Endothelial cell of umbilical vein (primary cell): Measurements from ENCODE around the gene NFIA. TPM values are rescaled to one million over a fixed set of nuclear protein-coding genes. Genes with fewer than 3 reads are reported as not detected.

Source experiments
- BruUV-seq: library from RNA; stranded (reverse); fragments of 400-500 nt; replicated peaks from 2 replicates; lab custom pipeline; 2021; lab: Mats Ljungman, UMichigan
- CTCF ChIA-PET: fragments of 300-600, 350-600 bp; sonication (Branson Sonifier 250); formaldehyde crosslinking; loops from one replicate; lab custom pipeline; 2021; ENCODE audit warnings: antibody characterized with exemption, inconsistent platforms; lab: Charles Lee
- POLR2A ChIA-PET: fragments of 300-600, 350-600 bp; sonication (Branson Sonifier 250); formaldehyde crosslinking; loops from one replicate; lab custom pipeline; 2021; ENCODE audit warnings: antibody characterized with exemption, inconsistent platforms; lab: Charles Lee
- DNase-seq: peaks from one replicate; pipeline ENCODE4 v3.0.0-alpha.2; 2011; ENCODE audit warnings: low read depth, low spot score
- FAIRE-seq: peaks from 2 replicates; lab custom pipeline; 2011; peaks lifted over from hg19 to GRCh38; lab: Jason Lieb, UNC
- H2AFZ ChIP-seq: 2 replicates; pipeline ENCODE4 v1.6.0; 2012; ENCODE audit warnings: low read depth, low read length, control low read depth, inconsistent platforms
- H3K27ac ChIP-seq: 2 replicates; pipeline ENCODE4 v1.5.1; 2011; ENCODE audit warnings: low read depth, mild to moderate bottlenecking, control low read depth, low read length, moderate library complexity; ENCODE audit not compliant: insufficient read depth
- H3K27me3 ChIP-seq, 2 experiments: 2 replicates each; pipeline versions ENCODE4 v1.6.0 to v1.6.1; 2011; ENCODE audit warnings: low read length in 2 of 2, mixed read lengths in 1 of 2; ENCODE audit not compliant: control insufficient read depth in 2 of 2, insufficient read depth in 2 of 2
- H3K36me3 ChIP-seq, 2 experiments: 2 replicates in 1 of 2; 3 replicates in 1 of 2; pipeline ENCODE4 v1.5.1; 2011; ENCODE audit warnings: low read length in 2 of 2, mild to moderate bottlenecking in 1 of 2, moderate library complexity in 1 of 2; ENCODE audit not compliant: control insufficient read depth in 2 of 2, insufficient read depth in 2 of 2; ENCODE audit errors: extremely low read depth in 1 of 2
- H3K4me1 ChIP-seq: 3 replicates; pipeline ENCODE4 v1.5.1; 2011; ENCODE audit warnings: mild to moderate bottlenecking, low read length; ENCODE audit not compliant: control insufficient read depth, insufficient read depth; ENCODE audit errors: extremely low read depth
- H3K4me2 ChIP-seq: 2 replicates; pipeline ENCODE4 v1.6.1; 2011; ENCODE audit warnings: low read length, control low read depth, mixed read lengths; ENCODE audit not compliant: insufficient read depth
- H3K4me3 ChIP-seq, 3 experiments: fragments of 200-600 bp in 1 of 3; sonication (generic), shearing (Covaris generic) in 1 of 3; replicated peaks in 1 of 3; 2 replicates each; pipeline ENCODE4 v1.5.1; 2011 to 2016; ENCODE audit warnings: control low read depth in 3 of 3, low read length in 3 of 3, mild to moderate bottlenecking in 2 of 3, inconsistent platforms in 1 of 3, low read depth in 1 of 3, moderate library complexity in 1 of 3; ENCODE audit not compliant: insufficient read depth in 1 of 3
- H3K79me2 ChIP-seq: 2 replicates; pipeline ENCODE4 v1.6.0; 2012; ENCODE audit warnings: low read length, inconsistent platforms; ENCODE audit not compliant: control insufficient read depth, insufficient read depth
- H3K9ac ChIP-seq: replicated peaks from 2 replicates; pipeline ENCODE3; 2011; ENCODE audit warnings: low read length, control low read depth; ENCODE audit not compliant: insufficient read depth; ENCODE audit errors: extremely low read depth
- H3K9me1 ChIP-seq: replicated peaks from 3 replicates; pipeline ENCODE4 v1.6.0; 2011; ENCODE audit warnings: mild to moderate bottlenecking, low read length; ENCODE audit not compliant: control insufficient read depth, insufficient read depth; ENCODE audit errors: extremely low read depth
- H3K9me3 ChIP-seq: replicated peaks from 2 replicates; pipeline ENCODE4 v1.5.1; 2012; ENCODE audit warnings: low read length, inconsistent platforms; ENCODE audit not compliant: control insufficient read depth, insufficient read depth
- H4K20me1 ChIP-seq: replicated peaks from 2 replicates; pipeline ENCODE3; 2011; ENCODE audit warnings: mild to moderate bottlenecking, low read length; ENCODE audit not compliant: control insufficient read depth, insufficient read depth; ENCODE audit errors: extremely low read depth
- EZH2 ChIP-seq: IDR thresholded peaks from 2 replicates; pipeline ENCODE4 v1.6.1; 2012; ENCODE audit warnings: borderline replicate concordance, low read depth, mild to moderate bottlenecking, moderate library complexity, low read length, inconsistent platforms; ENCODE audit not compliant: severe bottlenecking
- FOS ChIP-seq: IDR thresholded peaks from 2 replicates; pipeline ENCODE4 v1.6.1; 2011; ENCODE audit warnings: mild to moderate bottlenecking, low read length, moderate library complexity, borderline replicate concordance; ENCODE audit not compliant: insufficient read depth
- GATA2 ChIP-seq: IDR thresholded peaks from 2 replicates; pipeline ENCODE4 v1.7.0; 2011; ENCODE audit warnings: low read depth, mild to moderate bottlenecking, moderate library complexity, mixed read lengths, low read length; ENCODE audit not compliant: insufficient read length, insufficient read depth
- JUN ChIP-seq: IDR thresholded peaks from 2 replicates; pipeline ENCODE4 v1.6.1; 2011; ENCODE audit warnings: borderline replicate concordance, low read depth; ENCODE audit not compliant: insufficient read length, insufficient read depth
- MYC ChIP-seq: IDR thresholded peaks from one replicate; pipeline ENCODE4 v1.6.1; 2011; ENCODE audit warnings: mild to moderate bottlenecking, low read depth, low read length
- POLR2A ChIP-seq: IDR thresholded peaks from 2 replicates; pipeline ENCODE4 v1.6.1; 2012; ENCODE audit warnings: low read depth, mild to moderate bottlenecking, control low read depth, low read length
- POLR2AphosphoS5 ChIP-seq: IDR thresholded peaks from 2 replicates; pipeline ENCODE4 v1.6.1; 2012; ENCODE audit warnings: low read depth, mild to moderate bottlenecking, control low read depth, low read length, moderate library complexity; ENCODE audit not compliant: insufficient read depth
- dilution Hi-C: fragments of 300-500 bp; cut with MboI; formaldehyde crosslinking; loops from one replicate; pipeline ENCODE4 v1.15.0; 2019; ENCODE audit warnings: low sequenced_read_pairs; ENCODE audit not compliant: extremely low pct_ligation_motif_present
- intact Hi-C: fragments of 100-400 bp; cut with micrococcal nuclease; formaldehyde crosslinking; loops from one replicate; pipeline ENCODE4 v1.10.0; 2022
- polyA plus RNA-seq, 4 experiments: library from polyadenylated mRNA; depleted of rRNA in 3 of 4; stranded (reverse) in 3 of 4; unstranded in 1 of 4; fragments of >200 nt; gene quantifications; 2 replicates each; pipeline versions ENCODE4 v1.2.1 to v1.2.3, GENCODE V29; 2011 to 2012; ENCODE audit warnings: missing spikeins in 1 of 4
- total RNA-seq: library from RNA; stranded (reverse); gene quantifications from 2 replicates; pipeline ENCODE4 v1.2.3, GENCODE V29; 2021
- TF ChIP-seq, protein P1 (sequence below), 2 donors: IDR thresholded peaks; 1 replicate in 1 of 2; 2 replicates in 1 of 2; pipeline ENCODE4 v1.5.1; 2011; ENCODE audit warnings: low read length in 2 of 2, mild to moderate bottlenecking in 2 of 2, moderate library complexity in 2 of 2, control low read depth in 1 of 2, inconsistent platforms in 1 of 2, low read depth in 1 of 2; ENCODE audit not compliant: insufficient read depth in 1 of 2; ENCODE audit errors: extremely low read depth in 1 of 2
- TF ChIP-seq, protein P2 (sequence below): IDR thresholded peaks from 2 replicates; pipeline ENCODE4 v1.6.1; 2011; ENCODE audit not compliant: insufficient read depth, insufficient read length

NFIA gene
- total and polyA plus RNA-seq, 2 donors (not counting 3 experiments of a cell fraction or from before 2014, with no cell fraction given) = 25.5 to 47.0 TPM

DNA sequence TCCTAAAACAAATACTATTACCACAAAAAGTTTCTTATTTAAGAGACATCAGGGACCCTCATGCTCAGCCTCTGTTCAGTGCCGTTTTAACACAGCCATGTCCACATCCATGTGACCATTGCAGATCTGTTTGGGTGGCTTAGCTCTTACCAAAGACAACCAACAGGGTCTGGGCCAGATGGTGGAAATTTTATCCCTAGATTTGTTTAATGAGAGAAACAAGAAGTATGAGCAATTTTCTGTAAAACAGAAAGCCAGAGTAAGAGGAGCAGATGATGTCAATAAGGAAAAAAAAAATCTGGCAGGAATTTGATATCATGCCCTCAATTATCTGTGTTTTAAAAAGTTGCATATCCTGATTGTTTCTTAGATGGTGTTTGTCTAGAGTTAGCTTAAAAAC, 342.7 kb downstream of the NFIA start:
- no peak overlapping the region for H3K27ac ChIP-seq
- no peak overlapping the region for H3K4me2 ChIP-seq
- POLR2A ChIA-PET = no interaction called here
- TF ChIP-seq EZH2 (no peak), MYC (no peak)
- dilution Hi-C loops (no loop called here), intact Hi-C loops (no loop called here)
- H3K27me3 ChIP-seq = no peaks in the 10 kb centered on the region
- no peaks in the 10 kb centered on the region for H4K20me1 ChIP-seq
- H3K4me1 ChIP-seq = peaks cover 15% of the 10 kb centered on the region
- no peaks in the 10 kb centered on the region for H3K9me3 ChIP-seq
- peaks cover 2 to 5% of the 10 kb centered on the region in 2 experiments for H3K36me3 ChIP-seq
- H3K9ac ChIP-seq = no peak overlapping the region
- CTCF ChIA-PET = interaction anchor here (4.4 kb wide), 1 partner anchor 11 kb away, joined by 26 read pairs; no protein-coding TSS in a partner anchor
- no peak for DNase-seq
- no peaks in the 10 kb centered on the region for H3K79me2 ChIP-seq
- FAIRE-seq = no peak
- no TSS peak for BruUV-seq
- no peaks in the 10 kb centered on the region for H3K9me1 ChIP-seq
- no peak overlapping the region for H2AFZ ChIP-seq
- no peak overlapping the region for H3K4me3 ChIP-seq

DNA sequence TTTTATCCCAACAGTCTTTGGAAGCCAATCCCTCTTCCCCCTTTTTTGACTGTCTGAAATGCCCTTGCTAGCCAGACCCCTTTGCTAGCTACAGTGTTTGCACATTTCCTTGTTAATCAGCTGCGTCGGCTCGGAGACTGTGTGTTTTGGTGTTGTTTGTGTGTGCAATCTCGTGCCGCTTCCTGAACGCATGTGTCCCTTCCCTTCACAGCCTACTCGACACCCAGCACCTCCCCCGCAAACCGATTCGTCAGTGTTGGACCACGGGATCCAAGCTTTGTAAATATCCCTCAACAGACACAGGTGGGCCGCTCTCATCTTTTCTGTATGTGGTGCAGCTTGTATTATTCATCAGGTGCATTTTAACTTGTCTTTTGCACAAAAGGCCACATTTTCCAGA, 343.9 kb downstream of the NFIA start:
- H3K27me3 ChIP-seq = no peaks in the 10 kb centered on the region
- ChIA-PET CTCF (interaction anchor here (0.7 to 4.4 kb wide), 4 partner anchors 10 to 447 kb away, joined by 3 to 26 read pairs (median 3); no protein-coding TSS in a partner anchor), POLR2A (no interaction called here)
- BruUV-seq = no TSS peak
- no peak overlapping the region for H2AFZ ChIP-seq
- no peaks in the 10 kb centered on the region for H3K79me2 ChIP-seq
- no peak overlapping the region for H3K4me2 ChIP-seq
- peaks cover 2 to 5% of the 10 kb centered on the region in 2 experiments for H3K36me3 ChIP-seq
- TF ChIP-seq MYC = no peak
- no peak for TF ChIP-seq EZH2
- TF ChIP-seq GATA2 = no peak
- TF ChIP-seq, protein P1, sequence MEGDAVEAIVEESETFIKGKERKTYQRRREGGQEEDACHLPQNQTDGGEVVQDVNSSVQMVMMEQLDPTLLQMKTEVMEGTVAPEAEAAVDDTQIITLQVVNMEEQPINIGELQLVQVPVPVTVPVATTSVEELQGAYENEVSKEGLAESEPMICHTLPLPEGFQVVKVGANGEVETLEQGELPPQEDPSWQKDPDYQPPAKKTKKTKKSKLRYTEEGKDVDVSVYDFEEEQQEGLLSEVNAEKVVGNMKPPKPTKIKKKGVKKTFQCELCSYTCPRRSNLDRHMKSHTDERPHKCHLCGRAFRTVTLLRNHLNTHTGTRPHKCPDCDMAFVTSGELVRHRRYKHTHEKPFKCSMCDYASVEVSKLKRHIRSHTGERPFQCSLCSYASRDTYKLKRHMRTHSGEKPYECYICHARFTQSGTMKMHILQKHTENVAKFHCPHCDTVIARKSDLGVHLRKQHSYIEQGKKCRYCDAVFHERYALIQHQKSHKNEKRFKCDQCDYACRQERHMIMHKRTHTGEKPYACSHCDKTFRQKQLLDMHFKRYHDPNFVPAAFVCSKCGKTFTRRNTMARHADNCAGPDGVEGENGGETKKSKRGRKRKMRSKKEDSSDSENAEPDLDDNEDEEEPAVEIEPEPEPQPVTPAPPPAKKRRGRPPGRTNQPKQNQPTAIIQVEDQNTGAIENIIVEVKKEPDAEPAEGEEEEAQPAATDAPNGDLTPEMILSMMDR (IDR thresholded peaks at IDR 0.05; ENCODE audit: extremely low read depth in 1 of 2, insufficient read depth in 1 of 2, low read depth in 1 of 2, low read length in 2 of 2) = no peak
- TF ChIP-seq FOS = no peak
- TF ChIP-seq POLR2AphosphoS5 = no peak
- TF ChIP-seq JUN = no peak
- TF ChIP-seq, protein P2, sequence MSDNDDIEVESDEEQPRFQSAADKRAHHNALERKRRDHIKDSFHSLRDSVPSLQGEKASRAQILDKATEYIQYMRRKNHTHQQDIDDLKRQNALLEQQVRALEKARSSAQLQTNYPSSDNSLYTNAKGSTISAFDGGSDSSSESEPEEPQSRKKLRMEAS = no peak
- no peak for TF ChIP-seq POLR2A
- H3K4me1 ChIP-seq = peaks cover 15% of the 10 kb centered on the region
- no peaks in the 10 kb centered on the region for H3K9me3 ChIP-seq
- dilution Hi-C loops = no loop called here
- H4K20me1 ChIP-seq = no peaks in the 10 kb centered on the region
- intact Hi-C loops = no loop called here
- no peak overlapping the region for H3K27ac ChIP-seq
- FAIRE-seq (no peak), DNase-seq (no peak)
- H3K9ac ChIP-seq = no peak overlapping the region
- H3K9me1 ChIP-seq = no peaks in the 10 kb centered on the region
- H3K4me3 ChIP-seq = no peak overlapping the region
